ENCODE data around the gene GOLGA8N. TPM values are rescaled to one million over a fixed set of nuclear protein-coding genes. Genes with fewer than 3 reads are reported as not detected.

Gene GOLGA8N
- total RNA-seq, 1 experiment from 2014 or later = 3.1 TPM

GRCh38 chr15:32636410-32636809 lies 43.2 kb downstream of the GOLGA8N start:
- Histone ChIP-seq H3K4me3 (ENCODE audit: low read depth, low read length, poor library complexity, severe bottlenecking) (no peak overlapping the region), H3K9me3 (ENCODE audit: low read depth, low read length, poor library complexity, severe bottlenecking) (no peaks in the 10 kb centered on the region), H3K27me3 (replicated peaks; ENCODE audit: insufficient read depth, low read depth, low read length, poor library complexity) (no peaks in the 10 kb centered on the region), H3K27ac (ENCODE audit: low read depth, low read length, poor library complexity, severe bottlenecking) (no peak overlapping the region), H3K36me3 (ENCODE audit: insufficient read depth, low read length, poor library complexity, severe bottlenecking) (peaks cover 78% of the 10 kb centered on the region), H3K4me1 (ENCODE audit: insufficient read depth, low read length, poor library complexity, severe bottlenecking) (no peaks in the 10 kb centered on the region)
- intact Hi-C loops (cut with micrococcal nuclease; ENCODE audit: unreplicated experiment) = no loop called here
- BruUV-seq (replicated peaks) = TSS peak; percentile 36
- POLR2A ChIA-PET (ENCODE audit: low non-redundant PET) = no interaction called here
- CTCF ChIA-PET = no interaction called here
- DNase-seq (ENCODE audit: low spot score) = no peak
- TF ChIP-seq CTCF (conservative IDR thresholded peaks at IDR 0.05; ENCODE audit: low read depth, low read length) = no peak
- TF ChIP-seq EZH2 (IDR thresholded peaks at IDR 0.05; ENCODE audit: borderline replicate concordance, low read depth, low read length, poor library complexity, severe bottlenecking) = no peak

GRCh38 chr15:32636908-32637567 lies 43.8 kb downstream of the GOLGA8N start:
- ChIA-PET POLR2A (ENCODE audit: low non-redundant PET) (no interaction called here), CTCF (no interaction called here)
- BruUV-seq (replicated peaks) = no TSS peak
- H3K4me1 ChIP-seq (ENCODE audit: insufficient read depth, low read length, poor library complexity, severe bottlenecking) = no peaks in the 10 kb centered on the region
- H3K27me3 ChIP-seq (replicated peaks; ENCODE audit: insufficient read depth, low read depth, low read length, poor library complexity) = no peaks in the 10 kb centered on the region
- no peaks in the 10 kb centered on the region for H3K9me3 ChIP-seq (ENCODE audit: low read depth, low read length, poor library complexity, severe bottlenecking)
- H3K36me3 ChIP-seq (ENCODE audit: insufficient read depth, low read length, poor library complexity, severe bottlenecking) = peaks cover 78% of the 10 kb centered on the region
- no peak for TF ChIP-seq EZH2 (IDR thresholded peaks at IDR 0.05; ENCODE audit: borderline replicate concordance, low read depth, low read length, poor library complexity, severe bottlenecking)
- no peak for TF ChIP-seq CTCF (conservative IDR thresholded peaks at IDR 0.05; ENCODE audit: low read depth, low read length)
- no peak overlapping the region for H3K27ac ChIP-seq (ENCODE audit: low read depth, low read length, poor library complexity, severe bottlenecking)
- H3K4me3 ChIP-seq (ENCODE audit: low read depth, low read length, poor library complexity, severe bottlenecking) = no peak overlapping the region
- intact Hi-C loops (cut with micrococcal nuclease; ENCODE audit: unreplicated experiment) = no loop called here
- no peak for DNase-seq (ENCODE audit: low spot score)

GRCh38 chr15:32637704-32638103 lies 44.4 kb downstream of the GOLGA8N start:
- intact Hi-C loops (cut with micrococcal nuclease; ENCODE audit: unreplicated experiment) = no loop called here
- Histone ChIP-seq H3K36me3 (ENCODE audit: insufficient read depth, low read length, poor library complexity, severe bottlenecking) (peaks cover 77% of the 10 kb centered on the region), H3K4me1 (ENCODE audit: insufficient read depth, low read length, poor library complexity, severe bottlenecking) (no peaks in the 10 kb centered on the region), H3K9me3 (ENCODE audit: low read depth, low read length, poor library complexity, severe bottlenecking) (no peaks in the 10 kb centered on the region), H3K4me3 (ENCODE audit: low read depth, low read length, poor library complexity, severe bottlenecking) (no peak overlapping the region), H3K27me3 (replicated peaks; ENCODE audit: insufficient read depth, low read depth, low read length, poor library complexity) (no peaks in the 10 kb centered on the region), H3K27ac (ENCODE audit: low read depth, low read length, poor library complexity, severe bottlenecking) (no peak overlapping the region)
- CTCF ChIA-PET = no interaction called here
- no TSS peak for BruUV-seq (replicated peaks)
- DNase-seq (ENCODE audit: low spot score) = no peak
- no peak for TF ChIP-seq CTCF (conservative IDR thresholded peaks at IDR 0.05; ENCODE audit: low read depth, low read length)
- TF ChIP-seq EZH2 (IDR thresholded peaks at IDR 0.05; ENCODE audit: borderline replicate concordance, low read depth, low read length, poor library complexity, severe bottlenecking) = no peak
- POLR2A ChIA-PET (ENCODE audit: low non-redundant PET) = no interaction called here

Data from A673 (cell line).